COLO829 (cell line): ENCODE data around the gene RAP1B.

Experiments used
- DNase-seq: peaks from one replicate; pipeline ENCODE4 v3.0.0; 2012; ENCODE audit warnings: low spot score

RAP1B gene

GRCh38 chr12:68610370-68611093 is at the start of gene RAP1B:
Gene RAP1B (plus strand): TSS chr12:68610899. CDS start chr12:68648725, 37,826 bp downstream.
- peak; percentile 68 for DNase-seq

GRCh38 chr12:68561830-68562229 is 48.9 kb upstream of the RAP1B start:
- DNase-seq: no peak

GRCh38 chr12:68564166-68564565 is 46.5 kb upstream of the RAP1B start:
- no peak for DNase-seq

GRCh38 chr12:68565391-68565903 is 45.3 kb upstream of the RAP1B start:
- DNase-seq: peak; percentile 37

- no peak for DNase-seq
Measured at GRCh38 chr12:68568922-68569569, 41.7 kb upstream of the RAP1B start.

- DNase-seq: no peak
Measured at GRCh38 chr12:68572661-68573060, 38.0 kb upstream of the RAP1B start.

- no peak for DNase-seq
Measured at GRCh38 chr12:68573406-68573805, 37.3 kb upstream of the RAP1B start.

GRCh38 chr12:68577949-68578348 is 32.8 kb upstream of the RAP1B start:
- DNase-seq: no peak

GRCh38 chr12:68578765-68579164 is 31.9 kb upstream of the RAP1B start:
- DNase-seq: no peak

GRCh38 chr12:68579254-68579653 is 31.4 kb upstream of the RAP1B start:
- no peak for DNase-seq

GRCh38 chr12:68580911-68581310 is 29.8 kb upstream of the RAP1B start:
- no peak for DNase-seq

- no peak for DNase-seq
Measured at GRCh38 chr12:68581926-68582325, 28.8 kb upstream of the RAP1B start.

GRCh38 chr12:68585966-68586365 is 24.7 kb upstream of the RAP1B start:
- DNase-seq: no peak

GRCh38 chr12:68587448-68587873 is 23.2 kb upstream of the RAP1B start:
- DNase-seq: no peak

- no peak for DNase-seq
Measured at GRCh38 chr12:68589194-68589593, 21.5 kb upstream of the RAP1B start.

GRCh38 chr12:68591734-68592418 is 18.8 kb upstream of the RAP1B start:
- DNase-seq: no peak

- DNase-seq: no peak
Measured at GRCh38 chr12:68595241-68595640, 15.5 kb upstream of the RAP1B start.

- DNase-seq: no peak
Measured at GRCh38 chr12:68601767-68602166, 8.9 kb upstream of the RAP1B start.

GRCh38 chr12:68602720-68603119 is 8.0 kb upstream of the RAP1B start:
- no peak for DNase-seq

- DNase-seq: no peak
Measured at GRCh38 chr12:68608191-68608590, 2.5 kb upstream of the RAP1B start.

- DNase-seq: no peak
Measured at GRCh38 chr12:68609998-68610369, 715 bp upstream of the RAP1B start.

- peak; percentile 15 for DNase-seq
Measured at GRCh38 chr12:68611094-68611805, 551 bp downstream of the RAP1B start.
